H9 (cell line): ENCODE results near the gene GRIK4. TPM values are rescaled to one million over a fixed set of nuclear protein-coding genes. Genes with fewer than 3 reads are reported as not detected.

Experiments
- DNase-seq: peaks from one replicate; pipeline ENCODE4 v3.0.0-alpha.2; 2017
- H2AFZ ChIP-seq: one replicate; pipeline ENCODE4 v1.6.1; 2013; ENCODE audit warnings: mild to moderate bottlenecking, low read length, control low read depth, moderate library complexity
- H2AK5ac ChIP-seq: 2 replicates; pipeline ENCODE4 v1.6.1; 2013; ENCODE audit warnings: low read length, control low read depth, mixed read lengths; ENCODE audit not compliant: insufficient read length
- H2BK120ac ChIP-seq: one replicate; pipeline ENCODE4 v1.6.1; 2013; ENCODE audit warnings: low read depth, mild to moderate bottlenecking, low read length, control low read depth, inconsistent platforms; ENCODE audit not compliant: poor library complexity, severe bottlenecking
- H2BK12ac ChIP-seq: 2 replicates; pipeline ENCODE4 v1.6.1; 2013; ENCODE audit warnings: low read length, control low read depth, mixed read lengths, low read depth; ENCODE audit not compliant: insufficient read length
- H2BK15ac ChIP-seq: 2 replicates; pipeline ENCODE4 v1.6.1; 2013; ENCODE audit warnings: low read depth, low read length, control low read depth
- H2BK20ac ChIP-seq: one replicate; pipeline ENCODE4 v1.6.1; 2013; ENCODE audit warnings: low read depth, mild to moderate bottlenecking, low read length, control low read depth, inconsistent platforms; ENCODE audit not compliant: poor library complexity, severe bottlenecking
- H2BK5ac ChIP-seq: 2 replicates; pipeline ENCODE4 v1.6.1; 2013; ENCODE audit warnings: low read length, control low read depth, mixed read lengths; ENCODE audit not compliant: insufficient read length
- H3K14ac ChIP-seq: 2 replicates; pipeline ENCODE4 v1.6.1; 2013; ENCODE audit warnings: low read length, control low read depth; ENCODE audit not compliant: insufficient read depth
- H3K18ac ChIP-seq: 2 replicates; pipeline ENCODE4 v1.6.1; 2013; ENCODE audit warnings: low read depth, mild to moderate bottlenecking, mixed read lengths, low read length, control low read depth; ENCODE audit not compliant: insufficient read length
- H3K23ac ChIP-seq: 2 replicates; pipeline ENCODE4 v1.6.1; 2013; ENCODE audit warnings: low read length, control low read depth, mixed read lengths, low read depth; ENCODE audit not compliant: insufficient read length
- H3K23me2 ChIP-seq: 2 replicates; pipeline ENCODE4 v1.6.1; 2013; ENCODE audit warnings: low read depth, mild to moderate bottlenecking, mixed read lengths, low read length, control low read depth; ENCODE audit not compliant: insufficient read length, poor library complexity, severe bottlenecking
- H3K27ac ChIP-seq: 2 replicates; pipeline ENCODE4 v1.5.1; 2013; ENCODE audit warnings: low read length, control low read depth, mixed read lengths, low read depth; ENCODE audit not compliant: insufficient read length
- H3K27me3 ChIP-seq: 2 replicates; pipeline ENCODE4 v1.6.1; 2013; ENCODE audit warnings: low read length, control low read depth, inconsistent platforms; ENCODE audit not compliant: insufficient read depth
- H3K4ac ChIP-seq: 2 replicates; pipeline ENCODE4 v1.6.1; 2013; ENCODE audit warnings: low read depth, mild to moderate bottlenecking, control low read depth, inconsistent platforms, low read length, moderate library complexity
- H3K4me1 ChIP-seq: 2 replicates; pipeline ENCODE4 v1.6.1; 2013; ENCODE audit warnings: low read length, control low read depth, inconsistent platforms; ENCODE audit not compliant: insufficient read depth
- H3K4me2 ChIP-seq: 2 replicates; pipeline ENCODE4 v1.6.1; 2013; ENCODE audit warnings: low read length, control low read depth, mixed read lengths; ENCODE audit not compliant: insufficient read length, insufficient read depth
- H3K56ac ChIP-seq: 2 replicates; pipeline ENCODE4 v1.6.1; 2013; ENCODE audit warnings: low read depth, mild to moderate bottlenecking, mixed read lengths, low read length, control low read depth; ENCODE audit not compliant: insufficient read length
- H3K79me1 ChIP-seq: 2 replicates; pipeline ENCODE4 v1.6.1; 2013; ENCODE audit warnings: low read depth, mild to moderate bottlenecking, moderate library complexity, low read length, control low read depth, inconsistent platforms; ENCODE audit not compliant: insufficient read depth, poor library complexity, severe bottlenecking
- H3K79me2 ChIP-seq: 2 replicates; pipeline ENCODE4 v1.6.1; 2013; ENCODE audit warnings: low read length, control low read depth, inconsistent platforms; ENCODE audit not compliant: insufficient read depth
- H3K9ac ChIP-seq: 2 replicates; pipeline ENCODE4 v1.6.1; 2013; ENCODE audit warnings: low read length, control low read depth, mixed read lengths; ENCODE audit not compliant: insufficient read length; ENCODE audit errors: extremely low read depth
- H3K9me3 ChIP-seq: one replicate; pipeline ENCODE4 v1.6.1; 2013; ENCODE audit warnings: low read depth, low read length, inconsistent platforms; ENCODE audit not compliant: control insufficient read depth
- H3T11ph ChIP-seq: one replicate; pipeline ENCODE4 v1.6.1; 2013; ENCODE audit warnings: mild to moderate bottlenecking, low read length, control low read depth, inconsistent platforms
- H4K20me1 ChIP-seq: one replicate; pipeline ENCODE4 v1.6.1; 2013; ENCODE audit not compliant: control insufficient read depth, insufficient read length, insufficient read depth
- H4K5ac ChIP-seq: 2 replicates; pipeline ENCODE4 v1.6.1; 2013; ENCODE audit warnings: low read depth, mild to moderate bottlenecking, mixed read lengths, low read length, control low read depth; ENCODE audit not compliant: insufficient read length
- H4K8ac ChIP-seq: replicated peaks from 2 replicates; pipeline ENCODE4 v1.6.1; 2013; ENCODE audit warnings: low read length, control low read depth, mixed read lengths, low read depth; ENCODE audit not compliant: insufficient read length
- H4K91ac ChIP-seq: 2 replicates; pipeline ENCODE4 v1.6.1; 2013; ENCODE audit warnings: low read depth, mild to moderate bottlenecking, moderate library complexity, mixed read lengths, low read length, control low read depth; ENCODE audit not compliant: insufficient read length
- H3K27ac Mint-ChIP-seq, 3 experiments: 2 replicates in 2 of 3; 3 replicates in 1 of 3; pipeline ENCODE4 v1.8.0; 2020 to 2021; ENCODE audit warnings: mixed read lengths in 3 of 3, mild to moderate bottlenecking in 1 of 3, moderate library complexity in 1 of 3
- H3K27me3 Mint-ChIP-seq: 2 replicates; pipeline ENCODE4 v1.8.0; 2021; ENCODE audit warnings: low read depth, mild to moderate bottlenecking, moderate library complexity, mixed read lengths
- H3K36me3 Mint-ChIP-seq, 3 experiments: 2 replicates in 2 of 3; 3 replicates in 1 of 3; pipeline ENCODE4 v1.8.0; 2020 to 2021; ENCODE audit warnings: low read depth in 3 of 3, mixed read lengths in 3 of 3; ENCODE audit not compliant: insufficient read depth in 1 of 3
- H3K4me1 Mint-ChIP-seq, 2 experiments: 2 replicates each; pipeline ENCODE4 v1.8.0; 2020; ENCODE audit warnings: mixed read lengths in 2 of 2
- H3K4me3 Mint-ChIP-seq, 2 experiments: 2 replicates in 1 of 2; 3 replicates in 1 of 2; pipeline ENCODE4 v1.8.0; 2020 to 2021; ENCODE audit warnings: mild to moderate bottlenecking in 2 of 2, mixed read lengths in 2 of 2, moderate library complexity in 1 of 2
- H3K9me3 Mint-ChIP-seq, 2 experiments: 2 replicates in 1 of 2; 3 replicates in 1 of 2; pipeline ENCODE4 v1.8.0; 2020; ENCODE audit warnings: mild to moderate bottlenecking in 2 of 2, mixed read lengths in 2 of 2, moderate library complexity in 1 of 2
- WGBS: extraction: QIAGEN DNeasy Blood & Tissue Kit; methylation state at CpG from one replicate; pipeline ENCODE4 v1.1.7; 2013; ENCODE audit warnings: missing lambda C conversion rate, low lambda C conversion rate, mixed read lengths; ENCODE audit not compliant: insufficient read length; ENCODE audit errors: extremely low coverage; 5-methylcytosine and 5-hydroxymethylcytosine counted together
- total RNA-seq: library from RNA; stranded (reverse); gene quantifications from 2 replicates; pipeline ENCODE4 v1.2.1, GENCODE V29; 2021
- TF ChIP-seq, protein P1 (sequence below): fragments of 200-600 bp; sonication (generic); conservative IDR thresholded peaks from 3 replicates; pipeline ENCODE4 v1.8.0; 2021; ENCODE audit warnings: antibody characterized with exemption, mild to moderate bottlenecking

The GRIK4 gene
- total RNA-seq, 1 experiment from 2014 or later: 2.3 TPM

DNA sequence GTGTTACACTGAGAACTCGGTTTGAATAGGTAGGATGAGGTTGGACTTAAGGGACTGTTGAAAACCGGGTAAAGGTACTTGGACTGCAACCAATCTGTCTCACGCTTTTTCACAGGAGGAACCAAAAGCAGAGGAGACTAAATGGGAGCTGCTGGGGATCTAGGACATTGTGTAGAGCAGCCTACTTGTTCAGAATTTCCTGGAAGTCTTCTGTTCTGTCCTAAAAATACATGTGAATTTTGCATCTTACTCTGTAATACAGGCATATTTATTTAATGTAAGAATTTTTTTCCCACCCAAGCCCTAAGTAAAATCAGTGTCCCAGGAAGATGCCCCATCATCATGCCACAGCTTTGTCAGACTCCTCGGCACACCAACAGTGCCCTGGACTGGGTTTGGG lies 460.3 kb downstream of the GRIK4 start:
- no peak overlapping the region for H3K9ac ChIP-seq
- no peak overlapping the region for H3K56ac ChIP-seq
- no peaks in the 10 kb centered on the region for H3K4me1 ChIP-seq
- TF ChIP-seq, protein P1, sequence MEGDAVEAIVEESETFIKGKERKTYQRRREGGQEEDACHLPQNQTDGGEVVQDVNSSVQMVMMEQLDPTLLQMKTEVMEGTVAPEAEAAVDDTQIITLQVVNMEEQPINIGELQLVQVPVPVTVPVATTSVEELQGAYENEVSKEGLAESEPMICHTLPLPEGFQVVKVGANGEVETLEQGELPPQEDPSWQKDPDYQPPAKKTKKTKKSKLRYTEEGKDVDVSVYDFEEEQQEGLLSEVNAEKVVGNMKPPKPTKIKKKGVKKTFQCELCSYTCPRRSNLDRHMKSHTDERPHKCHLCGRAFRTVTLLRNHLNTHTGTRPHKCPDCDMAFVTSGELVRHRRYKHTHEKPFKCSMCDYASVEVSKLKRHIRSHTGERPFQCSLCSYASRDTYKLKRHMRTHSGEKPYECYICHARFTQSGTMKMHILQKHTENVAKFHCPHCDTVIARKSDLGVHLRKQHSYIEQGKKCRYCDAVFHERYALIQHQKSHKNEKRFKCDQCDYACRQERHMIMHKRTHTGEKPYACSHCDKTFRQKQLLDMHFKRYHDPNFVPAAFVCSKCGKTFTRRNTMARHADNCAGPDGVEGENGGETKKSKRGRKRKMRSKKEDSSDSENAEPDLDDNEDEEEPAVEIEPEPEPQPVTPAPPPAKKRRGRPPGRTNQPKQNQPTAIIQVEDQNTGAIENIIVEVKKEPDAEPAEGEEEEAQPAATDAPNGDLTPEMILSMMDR: no peak
- H2BK120ac ChIP-seq: no peak overlapping the region
- no peaks in the 10 kb centered on the region for H3K36me3 Mint-ChIP-seq
- no peak overlapping the region for H3K4me2 ChIP-seq
- H3K18ac ChIP-seq: no peak overlapping the region
- H4K8ac ChIP-seq: no peak overlapping the region
- H3K27ac Mint-ChIP-seq: no peak overlapping the region
- no peak overlapping the region for H2BK5ac ChIP-seq
- no peak overlapping the region for H2AFZ ChIP-seq
- H4K5ac ChIP-seq: no peak overlapping the region
- H3K79me1 ChIP-seq: no peaks in the 10 kb centered on the region
- no peaks in the 10 kb centered on the region for H3K23me2 ChIP-seq
- H3K27me3 Mint-ChIP-seq: peaks cover 1% of the 10 kb centered on the region
- H3K27ac ChIP-seq: no peak overlapping the region
- H2AK5ac ChIP-seq: no peak overlapping the region
- H2BK12ac ChIP-seq: no peak overlapping the region
- no peak overlapping the region for H2BK20ac ChIP-seq
- no peaks in the 10 kb centered on the region for H3K79me2 ChIP-seq
- H3K4me3 Mint-ChIP-seq: no peak overlapping the region
- no peak overlapping the region for H3K23ac ChIP-seq
- H3K9me3 Mint-ChIP-seq: no peaks in the 10 kb centered on the region
- H2BK15ac ChIP-seq: no peak overlapping the region
- no peak overlapping the region for H3K4ac ChIP-seq
- H4K20me1 ChIP-seq: no peaks in the 10 kb centered on the region
- H3T11ph ChIP-seq: no peak overlapping the region
- WGBS: no CpG with 5 or more reads among the region's 4 CpGs
- H3K9me3 ChIP-seq: no peaks in the 10 kb centered on the region
- no peak overlapping the region for H3K14ac ChIP-seq
- no peaks in the 10 kb centered on the region for H3K27me3 ChIP-seq
- H3K4me1 Mint-ChIP-seq: peaks cover 3 to 4% of the 10 kb centered on the region in 2 experiments; a peak in 3 of 4 replicates
- DNase-seq: no peak
- H4K91ac ChIP-seq: no peak overlapping the region
